Measurements from ENCODE around the gene DBX2.
A peak's percentile ranks its signal among the peaks of the same experiment; 100 is the strongest.
"Not testable (repeated sequence)": the region's sequence is repeated elsewhere in the genome, so short reads cannot be mapped to it uniquely, and the experiment has no call there.

Gene DBX2

GRCh38 chr12:45008211-45008610 is 42.7 kb downstream of the DBX2 start:
- DNase-seq: no peak

GRCh38 chr12:44999355-44999754 is 51.5 kb downstream of the DBX2 start:
- DNase-seq: no peak

- no peak for DNase-seq
Measured at GRCh38 chr12:44993161-44993560, 57.7 kb downstream of the DBX2 start.

DNA sequence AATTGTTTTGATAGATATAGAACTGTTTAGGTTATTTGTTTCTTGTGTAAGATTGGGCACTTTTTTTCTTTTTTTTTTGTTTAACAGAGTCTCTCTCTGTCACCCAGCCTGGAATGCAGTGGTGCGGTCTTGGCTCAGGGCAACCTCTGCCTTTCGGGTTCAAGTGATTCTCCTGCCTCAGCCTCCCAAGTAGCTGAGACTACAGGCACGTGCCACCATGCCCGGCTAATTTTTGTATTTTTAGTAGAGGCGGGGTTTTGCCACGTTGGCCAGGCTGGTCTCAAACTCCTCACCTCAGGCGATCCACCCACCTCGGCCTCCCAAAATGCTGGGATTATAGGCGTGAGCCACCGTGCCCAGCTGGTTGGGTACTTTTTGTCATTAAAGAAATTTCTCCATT is 66.0 kb downstream of the DBX2 start:
- not testable (repeated sequence) for DNase-seq

GRCh38 chr12:44979918-44980317 is 71.0 kb downstream of the DBX2 start:
- no peak for DNase-seq

DNA sequence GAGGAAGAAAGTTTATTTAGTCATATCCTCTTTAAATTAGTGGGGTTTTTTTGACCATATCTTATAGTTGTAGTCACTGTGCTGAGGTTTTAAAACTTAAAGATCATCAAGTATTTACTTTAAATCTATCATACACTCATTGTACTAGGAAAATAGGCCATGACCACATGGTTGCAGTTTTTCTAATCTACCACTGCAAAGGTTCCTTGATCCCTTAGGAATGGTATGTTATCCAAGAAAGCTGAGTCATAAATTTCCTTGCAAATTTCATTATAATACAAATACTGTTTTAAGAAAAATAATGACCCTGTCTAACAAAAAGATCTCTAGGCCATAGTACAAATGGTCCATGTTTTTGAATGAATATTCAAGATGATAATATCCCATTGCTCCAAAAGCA is 74.7 kb downstream of the DBX2 start:
- DNase-seq: no peak

DNA sequence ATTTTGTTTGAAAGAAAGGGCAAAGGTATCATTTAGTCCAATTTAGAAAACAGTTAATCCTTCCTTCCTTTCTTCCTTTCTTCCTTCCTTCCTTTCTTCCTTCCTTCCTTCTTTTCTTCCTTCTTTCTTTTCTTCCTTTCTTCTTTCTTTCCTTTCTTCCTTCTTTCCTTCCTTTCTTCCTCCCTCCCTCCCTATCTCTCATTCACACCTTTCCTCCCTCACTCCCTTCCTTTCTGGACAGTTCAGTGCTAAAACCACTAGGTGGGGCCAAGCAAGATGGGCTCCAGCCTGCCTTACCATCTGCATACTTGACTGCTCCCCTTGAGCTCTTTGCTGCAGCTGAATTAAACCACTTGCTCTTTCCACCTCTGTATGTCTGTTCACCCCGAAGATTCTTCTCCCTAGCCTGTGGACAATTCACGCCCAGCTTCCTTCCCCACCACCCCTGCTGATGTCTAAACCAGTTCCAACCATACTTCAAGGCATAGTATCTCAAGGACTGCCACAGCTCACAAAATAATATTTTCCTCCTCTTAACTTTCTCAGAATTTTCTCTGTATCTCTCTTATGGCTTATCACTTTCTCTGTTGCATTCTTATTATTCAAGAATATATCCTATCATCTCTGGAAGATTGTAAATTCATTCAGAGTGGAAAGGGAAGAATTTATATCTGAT is 78.0 kb downstream of the DBX2 start:
- peak in 1 of 2 experiments; percentile 41 for DNase-seq

GRCh38 chr12:44968965-44969364 is 81.9 kb downstream of the DBX2 start:
- DNase-seq: no peak
